ENCODE results near the gene STEAP2.
A peak's percentile ranks its signal among the peaks of the same experiment; 100 is the strongest.
"Not testable (repeated sequence)": the region's sequence is repeated elsewhere in the genome, so short reads cannot be mapped to it uniquely, and the experiment has no call there.

Gene STEAP2

GRCh38 chr7:90211391-90212148 lies at the start of gene STEAP2:
STEAP2 (plus strand) TSS chr7:90211740; CDS start chr7:90225083, 13,343 bp downstream.
- no peak for DNase-seq (ENCODE audit: low spot score)

GRCh38 chr7:90163534-90163933 lies 48.0 kb upstream of the STEAP2 start:
- no peak for DNase-seq (ENCODE audit: low spot score)

- no peak for DNase-seq (ENCODE audit: low spot score)
Measured at GRCh38 chr7:90165724-90166123, 45.8 kb upstream of the STEAP2 start.

GRCh38 chr7:90166153-90166552 lies 45.4 kb upstream of the STEAP2 start:
- DNase-seq (ENCODE audit: low spot score), result no peak

GRCh38 chr7:90167361-90167760 lies 44.2 kb upstream of the STEAP2 start:
- DNase-seq (ENCODE audit: low spot score), result no peak

GRCh38 chr7:90169891-90170290 lies 41.6 kb upstream of the STEAP2 start:
- DNase-seq (ENCODE audit: low spot score), result no peak

- no peak for DNase-seq (ENCODE audit: low spot score)
Measured at GRCh38 chr7:90172121-90172520, 39.4 kb upstream of the STEAP2 start.

- DNase-seq (ENCODE audit: low spot score), result no peak
Measured at GRCh38 chr7:90172624-90173023, 38.9 kb upstream of the STEAP2 start.

- DNase-seq (ENCODE audit: low spot score), result no peak
Measured at GRCh38 chr7:90173127-90173844, 38.3 kb upstream of the STEAP2 start.

GRCh38 chr7:90175667-90176066 lies 35.9 kb upstream of the STEAP2 start:
- no peak for DNase-seq (ENCODE audit: low spot score)

- no peak for DNase-seq (ENCODE audit: low spot score)
Measured at GRCh38 chr7:90176195-90176594, 35.3 kb upstream of the STEAP2 start.

GRCh38 chr7:90178166-90178565 lies 33.4 kb upstream of the STEAP2 start:
- no peak for DNase-seq (ENCODE audit: low spot score)

- DNase-seq (ENCODE audit: low spot score), result peak; percentile 3
Measured at GRCh38 chr7:90178679-90179278, 32.8 kb upstream of the STEAP2 start.

GRCh38 chr7:90180011-90180585 lies 31.4 kb upstream of the STEAP2 start:
- DNase-seq (ENCODE audit: low spot score), result no peak

GRCh38 chr7:90180649-90181048 lies 30.9 kb upstream of the STEAP2 start:
- DNase-seq (ENCODE audit: low spot score), result no peak

- no peak for DNase-seq (ENCODE audit: low spot score)
Measured at GRCh38 chr7:90181485-90181884, 30.1 kb upstream of the STEAP2 start.

- DNase-seq (ENCODE audit: low spot score), result not testable (repeated sequence)
Measured at GRCh38 chr7:90186290-90186689, 25.2 kb upstream of the STEAP2 start.

GRCh38 chr7:90187507-90188050 lies 24.0 kb upstream of the STEAP2 start:
- DNase-seq (ENCODE audit: low spot score), result no peak

- DNase-seq (ENCODE audit: low spot score), result no peak
Measured at GRCh38 chr7:90188281-90188680, 23.3 kb upstream of the STEAP2 start.

GRCh38 chr7:90190995-90191394 lies 20.5 kb upstream of the STEAP2 start:
- no peak for DNase-seq (ENCODE audit: low spot score)

- no peak for DNase-seq (ENCODE audit: low spot score)
Measured at GRCh38 chr7:90191648-90192047, 19.9 kb upstream of the STEAP2 start.

Data from CD4-positive, alpha-beta T cell treated with Interleukin-2 at 100 ng/mL for 4 hours (primary cell).